Globus pallidus (tissue), 1 donor: ENCODE measurements around the gene TARP.

ENCODE experiments used
- DNase-seq: peaks from one replicate; pipeline ENCODE4 v3.0.0-alpha.2; 2015; ENCODE audit warnings: low spot score

Gene TARP

DNA sequence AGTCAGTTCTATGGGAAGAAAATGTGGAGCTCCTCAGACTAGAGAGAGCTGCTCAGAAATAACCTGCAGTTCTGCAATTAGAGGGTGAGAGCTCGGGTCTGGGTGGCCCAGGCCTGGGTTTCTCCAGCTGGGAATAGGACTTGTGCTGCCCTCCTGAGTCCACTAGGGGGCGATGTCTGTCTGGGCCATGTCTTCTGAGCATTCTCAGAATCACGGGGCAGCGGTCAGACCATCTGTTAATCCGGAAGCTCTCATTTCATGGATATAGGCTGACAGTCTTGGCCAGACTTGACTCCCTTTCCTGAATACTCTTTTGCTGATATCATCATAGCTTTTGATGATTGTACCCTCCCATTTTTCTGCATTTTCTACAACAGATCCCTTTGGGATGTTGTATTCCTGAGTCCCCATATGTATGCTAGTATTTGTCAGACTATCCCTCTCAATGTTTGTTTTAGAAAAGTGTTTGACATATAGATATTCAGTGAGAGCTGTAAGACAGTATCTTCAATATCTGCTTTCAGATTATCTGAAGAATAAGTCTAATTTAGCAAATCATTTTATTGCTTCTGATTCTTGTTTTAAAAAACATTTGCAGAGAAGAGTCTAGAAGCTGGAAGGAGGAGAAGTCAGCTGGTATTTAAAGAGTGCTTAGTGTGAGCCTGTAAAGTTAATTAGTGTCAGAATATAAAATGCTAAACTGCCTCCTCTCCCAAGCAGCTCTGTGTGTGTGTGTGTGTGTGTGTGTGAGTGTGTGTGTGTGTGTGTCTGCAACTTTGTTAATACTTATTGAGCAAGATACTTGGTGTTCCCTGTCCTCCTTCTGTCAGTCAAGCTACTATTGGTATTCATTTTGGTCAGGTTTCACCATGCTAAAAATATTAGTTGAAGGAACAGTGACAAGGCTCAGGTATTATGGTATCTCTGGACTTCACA is 57.4 kb downstream of the TARP start:
- DNase-seq, result peak; percentile 83

DNA sequence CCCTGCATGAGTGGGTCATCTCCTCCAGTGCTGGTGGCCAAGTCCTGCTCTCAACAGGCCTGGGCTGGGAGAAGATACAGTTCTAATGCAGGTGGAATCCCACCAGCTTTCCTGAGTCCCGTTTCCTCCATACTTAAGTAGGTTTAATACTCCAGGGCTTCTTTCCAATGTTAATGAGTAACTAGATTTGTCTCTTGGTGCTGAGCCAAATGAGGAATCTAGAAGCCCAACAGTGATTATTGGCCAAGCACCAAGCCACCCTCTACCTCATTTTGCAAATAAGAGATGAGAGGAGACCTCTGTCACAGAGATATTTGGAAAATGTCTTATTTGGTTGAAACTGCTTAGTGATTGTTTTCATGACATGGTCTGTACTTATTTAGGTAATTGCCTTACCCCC is 58.3 kb downstream of the TARP start:
- DNase-seq, result no peak

DNA sequence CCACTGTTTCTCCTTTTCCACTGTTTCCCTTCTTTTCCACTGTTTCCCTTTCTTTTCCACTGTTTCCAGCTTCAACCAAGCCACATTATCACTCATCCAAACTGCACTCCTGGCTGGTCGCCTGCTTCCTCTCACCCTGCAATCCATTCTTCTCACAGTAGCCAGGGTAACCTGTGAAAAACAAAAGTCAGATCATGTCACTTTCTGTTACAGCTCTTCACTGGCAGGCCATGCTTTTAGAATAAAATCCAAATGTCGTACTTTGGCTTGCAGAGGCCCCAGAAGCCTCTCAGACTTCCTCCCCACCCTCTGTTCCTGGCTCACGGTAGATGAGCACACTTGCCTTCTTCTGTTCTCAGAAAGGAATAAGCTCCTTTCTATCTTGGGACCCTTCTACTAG is 61.5 kb downstream of the TARP start:
- DNase-seq, result peak; percentile 47

DNA sequence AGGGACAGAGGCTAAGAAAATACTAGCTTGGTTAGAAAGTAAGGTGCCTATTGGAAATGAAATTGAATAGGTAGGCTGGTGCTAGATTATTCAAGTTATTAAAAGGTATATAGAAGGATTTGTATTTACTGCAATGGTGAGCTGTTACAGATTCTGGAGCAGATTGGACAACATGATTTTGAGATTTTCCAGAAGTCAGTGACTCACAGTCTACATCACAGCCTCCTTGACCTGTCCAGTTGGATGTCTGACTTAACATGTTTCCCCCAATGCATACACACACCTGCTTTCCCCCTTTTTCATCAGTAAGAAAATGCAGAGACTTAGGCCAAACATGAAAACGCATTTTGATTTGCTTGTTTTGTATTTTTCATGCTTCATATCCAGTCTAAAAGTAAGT is 62.0 kb downstream of the TARP start:
- no peak for DNase-seq
